SK-N-SH (cell line): ENCODE data around the gene HEG1. TPM values are rescaled to one million over a fixed set of nuclear protein-coding genes. Genes with fewer than 3 reads are reported as not detected.

Experiments used
- CTCF ChIA-PET: fragments of 300-600, 350-600 bp; formaldehyde crosslinking; extraction: SDS; loops from one replicate; lab custom pipeline; 2021; lab: Yijun Ruan, JAX
- POLR2A ChIA-PET: fragments of 350-600 bp; sonication (Branson Sonifier 250); formaldehyde crosslinking; extraction: SDS; loops from one replicate; lab custom pipeline; 2020; ENCODE audit warnings: antibody characterized with exemption, inconsistent platforms; lab: Yijun Ruan, JAX
- DNase-seq: peaks from one replicate; pipeline ENCODE4 v3.0.0; 2012
- H2AFZ ChIP-seq: fragments of 200-600 bp; sonication (generic); 2 replicates; pipeline ENCODE4 v1.8.1; 2016; ENCODE audit warnings: antibody characterized with exemption, mild to moderate bottlenecking, low read depth
- H3F3A ChIP-seq: fragments of 200-600 bp; sonication (generic); replicated peaks from 2 replicates; pipeline ENCODE3; 2016; ENCODE audit warnings: antibody characterized with exemption, mild to moderate bottlenecking; ENCODE audit not compliant: insufficient read depth
- H3K27ac ChIP-seq, 2 experiments: fragments of 200-500 bp in 1 of 2; fragments of 200-600 bp in 1 of 2; sonication (Bioruptor generic) in 1 of 2; sonication (generic), shearing (Covaris generic) in 1 of 2; 2 replicates each; pipeline versions ENCODE4 v1.5.1 to v1.6.1; 2014 to 2016; ENCODE audit warnings: low read depth in 2 of 2, inconsistent platforms in 1 of 2, low read length in 1 of 2, mild to moderate bottlenecking in 1 of 2, mixed read lengths in 1 of 2
- H3K27me3 ChIP-seq: fragments of 200-600 bp; sonication (generic), shearing (Covaris generic); 2 replicates; pipeline ENCODE4 v1.6.1; 2016; ENCODE audit warnings: mixed run types; ENCODE audit not compliant: insufficient read depth
- H3K36me3 ChIP-seq, 2 experiments: fragments of 200-500 bp in 1 of 2; fragments of 200-600 bp in 1 of 2; sonication (Bioruptor generic) in 1 of 2; sonication (generic) in 1 of 2; replicated peaks in 1 of 2; 2 replicates each; pipeline versions ENCODE3 to v1.5.1; 2014 to 2016; ENCODE audit warnings: low read length in 1 of 2, mild to moderate bottlenecking in 1 of 2; ENCODE audit not compliant: insufficient read depth in 2 of 2, control insufficient read depth in 1 of 2
- H3K4me1 ChIP-seq, 2 experiments: fragments of 200-500 bp in 1 of 2; fragments of 200-600 bp in 1 of 2; sonication (Bioruptor generic) in 1 of 2; sonication (generic), shearing (Covaris generic) in 1 of 2; 2 replicates each; pipeline versions ENCODE4 v1.5.1 to v1.6.1; 2014 to 2016; ENCODE audit warnings: low read depth in 1 of 2, low read length in 1 of 2, mixed run types in 1 of 2; ENCODE audit not compliant: insufficient read depth in 2 of 2, control insufficient read depth in 1 of 2
- H3K4me2 ChIP-seq: fragments of 200-600 bp; sonication (generic), shearing (Covaris generic); 2 replicates; pipeline ENCODE4 v1.6.1; 2017; ENCODE audit warnings: mixed run types
- H3K4me3 ChIP-seq, 2 experiments: fragments of 200-500 bp in 1 of 2; fragments of 200-600 bp in 1 of 2; sonication (Bioruptor generic) in 1 of 2; sonication (generic), shearing (Covaris generic) in 1 of 2; 2 replicates each; pipeline versions ENCODE4 v1.5.1 to v1.8.1; 2014 to 2016; ENCODE audit warnings: low read depth in 2 of 2, inconsistent platforms in 1 of 2, low read length in 1 of 2, mild to moderate bottlenecking in 1 of 2, mixed read lengths in 1 of 2, moderate library complexity in 1 of 2
- H3K79me2 ChIP-seq: fragments of 200-600 bp; sonication (generic); 2 replicates; pipeline ENCODE4 v1.8.1; 2017; ENCODE audit warnings: mild to moderate bottlenecking; ENCODE audit not compliant: insufficient read depth
- H3K9ac ChIP-seq: fragments of 200-600 bp; sonication (generic); 2 replicates; pipeline ENCODE4 v1.6.1; 2017; ENCODE audit warnings: mixed run types
- H3K9me2 ChIP-seq: fragments of 200-600 bp; sonication (generic); 2 replicates; pipeline ENCODE4 v1.6.1; 2017; ENCODE audit warnings: mixed run types
- H3K9me3 ChIP-seq: fragments of 200-600 bp; sonication (generic); 2 replicates; pipeline ENCODE4 v1.6.1; 2017; ENCODE audit warnings: mixed run types, mild to moderate bottlenecking, moderate library complexity
- H4K20me1 ChIP-seq: fragments of 200-600 bp; sonication (generic); 2 replicates; pipeline ENCODE4 v1.6.1; 2017; ENCODE audit warnings: mild to moderate bottlenecking, mixed run types; ENCODE audit not compliant: insufficient read depth
- CHD2 ChIP-seq: fragments of 150-350 bp; IDR thresholded peaks from 2 replicates; pipeline ENCODE4 v1.6.1; 2018; ENCODE audit warnings: low read length; ENCODE audit not compliant: partially characterized antibody
- EP300 ChIP-seq, 2 experiments: IDR thresholded peaks; 2 replicates each; pipeline versions ENCODE4 v1.4.0 to v1.6.1; 2012; ENCODE audit warnings: borderline replicate concordance in 1 of 2, low read depth in 1 of 2, low read length in 1 of 2
- FOXM1 ChIP-seq: IDR thresholded peaks from 2 replicates; pipeline ENCODE4 v1.4.0; 2012; ENCODE audit warnings: low read depth, mild to moderate bottlenecking
- GATA2 ChIP-seq: sonication (generic); formaldehyde crosslinking; IDR thresholded peaks from 2 replicates; pipeline ENCODE4 v1.5.0; 2020; ENCODE audit warnings: mild to moderate bottlenecking, missing genetic modification reagents
- JUND ChIP-seq: IDR thresholded peaks from 2 replicates; pipeline ENCODE4 v1.4.0; 2012
- MEF2A ChIP-seq: IDR thresholded peaks from 2 replicates; pipeline ENCODE4 v1.4.0; 2012; ENCODE audit warnings: low read depth, borderline replicate concordance
- MXI1 ChIP-seq: IDR thresholded peaks from 2 replicates; pipeline ENCODE4 v1.6.1; 2012; ENCODE audit warnings: mild to moderate bottlenecking, low read depth, low read length, improper control_type of control experiment
- NFIC ChIP-seq: IDR thresholded peaks from 2 replicates; pipeline ENCODE4 v1.4.0; 2012; ENCODE audit warnings: borderline replicate concordance
- POLR2AphosphoS5 ChIP-seq: IDR thresholded peaks from 2 replicates; pipeline ENCODE4 v1.6.1; 2012; ENCODE audit warnings: low read depth, low read length
- SMC3 ChIP-seq: IDR thresholded peaks from 2 replicates; pipeline ENCODE4 v1.6.1; 2012; ENCODE audit warnings: low read depth, low read length, improper control_type of control experiment
- TAF1 ChIP-seq: IDR thresholded peaks from 2 replicates; pipeline ENCODE4 v1.6.1; 2012; ENCODE audit warnings: low read depth, mild to moderate bottlenecking, low read length, moderate library complexity, borderline replicate concordance
- TCF12 ChIP-seq: IDR thresholded peaks from 2 replicates; pipeline ENCODE4 v1.4.0; 2012
- WGBS: methylation state at CpG from one replicate; pipeline ENCODE4 v1.1.6; 2017; ENCODE audit warnings: low lambda C conversion rate; 5-methylcytosine and 5-hydroxymethylcytosine counted together
- polyA plus RNA-seq, 3 experiments: library from polyadenylated mRNA; depleted of rRNA; stranded (reverse); fragments of >200 nt; gene quantifications; 2 replicates each; pipeline ENCODE4 v1.2.3, GENCODE V29; 2012
- TF ChIP-seq, protein P1 (sequence below): IDR thresholded peaks from 2 replicates; pipeline ENCODE4 v1.4.0; 2012; ENCODE audit warnings: low read depth, borderline replicate concordance
- TF ChIP-seq, protein P2 (sequence below): fragments of 150-350 bp; IDR thresholded peaks from 2 replicates; pipeline ENCODE4 v1.6.1; 2017; ENCODE audit warnings: antibody characterized with exemption, low read length, low read depth, borderline replicate concordance

Gene HEG1
- polyA plus RNA-seq, 1 of the 3 experiments (the other 2 are of a cell fraction): 27.7 TPM

DNA sequence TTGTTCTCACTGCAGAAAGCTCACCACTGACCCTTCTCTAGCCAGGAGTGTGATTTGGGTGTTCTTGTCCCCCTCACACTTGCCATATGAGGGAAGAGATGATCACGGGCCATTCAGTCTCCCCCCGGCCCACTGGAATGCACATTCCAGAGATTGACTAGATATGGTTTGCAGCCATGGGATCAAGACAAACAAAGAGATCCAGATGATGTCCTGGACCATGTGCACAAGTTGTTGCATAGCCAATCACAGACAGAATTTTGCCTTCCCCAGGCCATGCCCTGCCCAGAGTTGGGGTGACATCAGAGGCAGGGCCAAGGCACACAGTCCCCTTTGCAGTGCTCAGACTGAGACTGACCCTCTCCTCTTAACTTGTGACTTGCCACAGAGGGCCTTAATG, 136.0 kb downstream of the HEG1 start:
- no peaks in the 10 kb centered on the region for H3K79me2 ChIP-seq
- no peaks in the 10 kb centered on the region for H4K20me1 ChIP-seq
- no peak overlapping the region for H3K4me3 ChIP-seq
- no peaks in the 10 kb centered on the region for H3K36me3 ChIP-seq
- no peaks in the 10 kb centered on the region for H3K9me2 ChIP-seq
- no peaks in the 10 kb centered on the region for H3F3A ChIP-seq
- no peak overlapping the region for H3K9ac ChIP-seq
- H2AFZ ChIP-seq: peak overlapping the region; percentile 7; the same call in 1 of the 2 replicates
- TF ChIP-seq POLR2AphosphoS5 (no peak), MEF2A (no peak), TCF12 (peak; percentile 34; the same call in 1 of the 2 replicates), NFIC (no peak)
- no peak for DNase-seq
- CTCF ChIA-PET: interaction anchor here (0.7 to 5.0 kb wide), 6 partner anchors 8 to 231 kb away, joined by 3 to 31 read pairs (median 6); no protein-coding TSS in a partner anchor
- H3K27ac ChIP-seq: peak overlapping the region; percentile 16 to 32; a peak in 2 of 4 replicates
- peaks cover 0 to 37% of the 10 kb centered on the region in 2 experiments; a peak in 2 of 4 replicates for H3K4me1 ChIP-seq
- POLR2A ChIA-PET: no interaction called here
- H3K27me3 ChIP-seq: no peaks in the 10 kb centered on the region
- H3K4me2 ChIP-seq: 0 out of 2 replicates have a peak overlapping the region, but pooled peaks have one; percentile 17
- H3K9me3 ChIP-seq: no peaks in the 10 kb centered on the region
- WGBS: 17% methylated on average over 2 of the region's 2 CpGs

DNA sequence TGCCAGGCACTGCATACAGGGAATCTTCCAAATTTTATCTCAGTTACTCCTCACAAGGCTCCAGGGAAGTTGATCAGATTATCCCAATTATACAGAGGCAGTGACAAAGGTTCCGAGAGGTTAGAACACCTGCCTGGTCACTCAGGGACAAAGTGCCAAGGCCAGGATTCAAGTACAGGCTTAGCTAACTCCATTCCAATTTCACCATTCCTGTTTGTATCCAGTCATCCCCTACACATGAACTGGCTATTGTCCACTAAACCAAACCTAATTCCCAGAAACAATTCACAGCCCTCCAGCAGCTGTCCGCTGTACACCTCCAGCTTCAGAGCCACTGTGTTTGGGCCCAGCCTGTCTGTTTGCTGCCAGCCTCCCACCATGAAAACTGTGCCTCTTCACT, 137.3 kb downstream of the HEG1 start:
- Histone ChIP-seq H3K4me2 (no peak overlapping the region), H3K36me3 (no peaks in the 10 kb centered on the region), H3K9ac (no peak overlapping the region), H3K4me1 (peaks cover 0 to 37% of the 10 kb centered on the region in 2 experiments; a peak in 1 of 4 replicates), H2AFZ (no peak overlapping the region), H3F3A (no peaks in the 10 kb centered on the region), H3K9me3 (no peaks in the 10 kb centered on the region), H3K4me3 (no peak overlapping the region), H3K27me3 (no peaks in the 10 kb centered on the region), H3K27ac (no peak overlapping the region; a peak in 1 of 4 replicates), H4K20me1 (no peaks in the 10 kb centered on the region), H3K9me2 (no peaks in the 10 kb centered on the region), H3K79me2 (no peaks in the 10 kb centered on the region)
- 92% methylated on average over 2 of the region's 2 CpGs for WGBS
- TF ChIP-seq EP300 (IDR thresholded peaks at IDR 0.05; ENCODE audit: borderline replicate concordance in 1 of 2, low read depth in 1 of 2, low read length in 1 of 2) (no peak), GATA2 (CRISPR knock-in tag) (no peak), MEF2A (no peak), FOXM1 (no peak)
- TF ChIP-seq, protein P1, sequence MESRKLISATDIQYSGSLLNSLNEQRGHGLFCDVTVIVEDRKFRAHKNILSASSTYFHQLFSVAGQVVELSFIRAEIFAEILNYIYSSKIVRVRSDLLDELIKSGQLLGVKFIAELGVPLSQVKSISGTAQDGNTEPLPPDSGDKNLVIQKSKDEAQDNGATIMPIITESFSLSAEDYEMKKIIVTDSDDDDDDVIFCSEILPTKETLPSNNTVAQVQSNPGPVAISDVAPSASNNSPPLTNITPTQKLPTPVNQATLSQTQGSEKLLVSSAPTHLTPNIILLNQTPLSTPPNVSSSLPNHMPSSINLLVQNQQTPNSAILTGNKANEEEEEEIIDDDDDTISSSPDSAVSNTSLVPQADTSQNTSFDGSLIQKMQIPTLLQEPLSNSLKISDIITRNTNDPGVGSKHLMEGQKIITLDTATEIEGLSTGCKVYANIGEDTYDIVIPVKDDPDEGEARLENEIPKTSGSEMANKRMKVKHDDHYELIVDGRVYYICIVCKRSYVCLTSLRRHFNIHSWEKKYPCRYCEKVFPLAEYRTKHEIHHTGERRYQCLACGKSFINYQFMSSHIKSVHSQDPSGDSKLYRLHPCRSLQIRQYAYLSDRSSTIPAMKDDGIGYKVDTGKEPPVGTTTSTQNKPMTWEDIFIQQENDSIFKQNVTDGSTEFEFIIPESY: no peak
- CTCF ChIA-PET: interaction anchor here (0.6 to 2.8 kb wide), 6 partner anchors 9 to 665 kb away, joined by 3 to 16 read pairs (median 6); no protein-coding TSS in a partner anchor
- no peak for DNase-seq
- POLR2A ChIA-PET: no interaction called here

DNA sequence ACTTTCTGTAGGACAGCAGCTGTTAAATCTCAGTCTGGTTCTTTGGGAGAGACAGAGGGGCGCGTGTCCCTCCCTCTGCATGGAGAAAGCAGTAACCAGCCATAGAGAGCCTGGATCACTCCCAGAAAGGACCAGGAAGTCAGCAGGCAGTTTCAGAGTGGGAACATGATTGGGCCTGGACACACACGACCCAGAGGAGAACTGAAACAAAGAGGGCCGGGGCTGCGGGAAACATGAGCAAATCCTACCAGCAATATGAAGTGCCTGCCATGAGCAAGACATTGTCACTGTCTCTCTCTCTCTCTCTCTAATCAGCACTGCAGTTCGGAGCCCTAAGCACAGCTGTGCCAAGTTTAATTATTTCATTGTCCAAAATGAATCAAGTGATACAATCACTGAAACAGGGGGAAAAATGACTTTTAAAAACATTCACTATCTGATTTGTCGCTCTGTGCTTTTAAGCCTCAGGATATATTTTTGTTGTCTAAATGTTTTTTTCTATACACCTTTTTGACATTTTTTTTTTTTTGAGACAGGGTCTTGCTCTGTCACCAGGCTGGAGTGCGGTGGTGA, 138.9 kb downstream of the HEG1 start:
- no peaks in the 10 kb centered on the region for H3F3A ChIP-seq
- no peaks in the 10 kb centered on the region for H3K36me3 ChIP-seq
- H3K4me2 ChIP-seq: no peak overlapping the region
- no peaks in the 10 kb centered on the region for H4K20me1 ChIP-seq
- ChIA-PET CTCF (interaction anchor here (1.0 to 2.8 kb wide), 5 partner anchors 11 to 352 kb away, joined by 3 to 16 read pairs (median 11); no protein-coding TSS in a partner anchor), POLR2A (no interaction called here)
- H3K9ac ChIP-seq: no peak overlapping the region
- H3K4me1 ChIP-seq: peaks cover 0 to 37% of the 10 kb centered on the region in 2 experiments; a peak in 1 of 4 replicates
- peak overlapping the region in 1 of 2 experiments; percentile 56; a peak in 2 of 4 replicates for H3K27ac ChIP-seq
- H3K79me2 ChIP-seq: no peaks in the 10 kb centered on the region
- DNase-seq: peak; percentile 51
- no peak overlapping the region for H2AFZ ChIP-seq
- H3K4me3 ChIP-seq: no peak overlapping the region
- no peaks in the 10 kb centered on the region for H3K9me2 ChIP-seq
- H3K27me3 ChIP-seq: no peaks in the 10 kb centered on the region
- WGBS: 75% methylated on average over 8 of the region's 8 CpGs
- no peaks in the 10 kb centered on the region for H3K9me3 ChIP-seq
- no peak for TF ChIP-seq SMC3
- TF ChIP-seq TAF1: no peak
- TF ChIP-seq MEF2A: no peak
- no peak for TF ChIP-seq CHD2
- TF ChIP-seq, protein P2, sequence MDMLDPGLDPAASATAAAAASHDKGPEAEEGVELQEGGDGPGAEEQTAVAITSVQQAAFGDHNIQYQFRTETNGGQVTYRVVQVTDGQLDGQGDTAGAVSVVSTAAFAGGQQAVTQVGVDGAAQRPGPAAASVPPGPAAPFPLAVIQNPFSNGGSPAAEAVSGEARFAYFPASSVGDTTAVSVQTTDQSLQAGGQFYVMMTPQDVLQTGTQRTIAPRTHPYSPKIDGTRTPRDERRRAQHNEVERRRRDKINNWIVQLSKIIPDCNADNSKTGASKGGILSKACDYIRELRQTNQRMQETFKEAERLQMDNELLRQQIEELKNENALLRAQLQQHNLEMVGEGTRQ: no peak
- TF ChIP-seq EP300 (IDR thresholded peaks at IDR 0.05; ENCODE audit: borderline replicate concordance in 1 of 2, low read depth in 1 of 2, low read length in 1 of 2): peak in 1 of 2 experiments; percentile 50; a peak in 1 of 4 replicates
- TF ChIP-seq GATA2 (CRISPR knock-in tag): peak; percentile 68
- TF ChIP-seq MXI1: no peak
- no peak for TF ChIP-seq JUND
- TF ChIP-seq NFIC: no peak
